ENCODE measurements around the gene IGFL4.

IGFL4 gene

DNA sequence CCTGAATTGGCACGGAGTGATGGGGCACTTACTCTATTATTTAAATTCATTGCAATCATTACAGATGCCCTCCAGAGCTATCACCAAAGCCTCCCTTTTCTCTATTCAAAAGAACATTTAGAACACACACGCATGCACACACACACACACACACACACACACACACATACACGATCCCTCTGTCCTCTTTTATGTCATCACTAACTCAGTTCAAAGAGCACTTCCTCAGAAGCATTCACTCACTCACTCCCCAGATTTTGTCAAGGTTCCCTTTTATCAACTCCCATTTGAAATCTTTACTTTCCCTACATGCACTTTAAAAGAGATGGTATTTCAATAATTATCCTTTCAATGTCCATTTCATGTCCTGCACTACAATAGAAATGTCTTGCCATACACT is 22.4 kb upstream of the IGFL4 start:
- no peak for DNase-seq (ENCODE audit: low read depth)

DNA sequence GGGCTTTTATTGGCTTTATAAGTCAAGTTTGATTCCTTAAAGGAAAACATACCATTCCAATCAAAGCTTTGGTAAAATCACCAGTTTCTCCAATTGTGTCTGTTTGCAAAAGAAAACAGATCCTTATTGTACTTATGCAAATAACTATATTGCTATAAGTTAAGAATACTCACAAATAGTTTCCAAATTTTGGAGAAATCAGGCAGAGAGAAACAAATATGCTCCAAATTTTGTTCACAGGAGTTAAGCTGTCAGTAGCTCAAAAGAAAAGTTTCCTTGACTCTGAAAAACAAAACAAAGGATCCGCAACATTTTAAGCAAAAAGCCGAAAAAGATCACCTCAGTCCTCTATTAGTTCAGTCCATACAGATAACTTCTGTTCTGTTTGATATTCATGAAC is 19.2 kb upstream of the IGFL4 start:
- DNase-seq (ENCODE audit: low read depth): no peak

DNA sequence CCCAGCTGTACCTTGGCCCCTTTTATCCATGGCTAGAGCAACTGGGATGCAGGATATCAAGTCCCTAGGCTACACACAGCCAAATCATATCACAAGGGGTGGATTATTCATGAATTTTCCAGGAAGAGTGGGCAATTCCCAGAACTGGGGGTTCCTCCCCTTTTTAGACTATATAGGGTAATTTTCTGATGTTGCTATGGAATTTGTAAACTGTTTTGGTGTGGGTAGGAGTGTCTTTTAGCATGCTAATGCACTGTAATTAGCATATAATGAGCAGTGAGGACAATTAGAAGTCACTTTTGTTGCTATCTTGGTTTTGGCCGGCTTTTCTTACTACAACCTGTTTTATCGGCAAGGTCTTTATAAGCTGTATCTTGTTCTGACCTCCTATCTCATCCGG is 18.0 kb upstream of the IGFL4 start:
- no peak for DNase-seq (ENCODE audit: low read depth)

DNA sequence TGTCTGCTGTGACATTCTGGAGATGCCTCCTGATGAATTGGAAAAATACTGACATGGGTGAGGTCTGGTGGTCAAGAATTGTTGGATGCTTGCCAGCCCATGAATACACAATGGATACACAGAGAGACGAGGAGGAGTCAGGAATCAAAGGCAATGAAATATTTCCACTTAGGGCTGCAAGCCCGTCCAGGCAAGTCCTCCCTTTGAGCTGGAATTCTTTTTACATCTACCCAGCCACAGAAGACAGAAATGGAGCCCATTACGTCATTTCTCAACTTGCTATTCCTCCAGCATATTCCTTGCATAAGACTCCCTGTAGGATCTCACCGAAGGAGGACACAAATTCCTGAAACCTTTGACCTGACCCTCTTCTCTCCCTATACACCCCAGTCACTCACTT is 15.7 kb upstream of the IGFL4 start:
- no peak for DNase-seq (ENCODE audit: low read depth)

DNA sequence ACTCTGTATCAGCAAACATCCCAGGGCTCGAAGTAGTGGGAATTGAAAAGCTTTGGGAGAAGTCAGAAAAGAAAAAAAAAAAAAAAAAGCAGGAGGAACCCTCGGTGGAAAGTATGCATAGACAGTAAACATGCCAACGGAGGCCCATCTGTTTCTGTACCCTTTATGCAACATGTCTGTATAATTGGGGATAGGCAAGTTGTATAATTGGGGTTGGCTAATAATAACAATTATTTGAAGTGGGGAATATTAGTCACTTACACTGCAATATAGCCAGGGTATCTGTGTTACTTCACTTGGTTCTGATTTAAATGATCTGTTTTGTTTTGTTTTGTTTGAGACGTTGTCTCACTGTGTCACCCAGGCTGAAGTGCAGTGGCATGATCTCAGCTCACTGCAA is 12.1 kb upstream of the IGFL4 start:
- no peak for DNase-seq (ENCODE audit: low read depth)

DNA sequence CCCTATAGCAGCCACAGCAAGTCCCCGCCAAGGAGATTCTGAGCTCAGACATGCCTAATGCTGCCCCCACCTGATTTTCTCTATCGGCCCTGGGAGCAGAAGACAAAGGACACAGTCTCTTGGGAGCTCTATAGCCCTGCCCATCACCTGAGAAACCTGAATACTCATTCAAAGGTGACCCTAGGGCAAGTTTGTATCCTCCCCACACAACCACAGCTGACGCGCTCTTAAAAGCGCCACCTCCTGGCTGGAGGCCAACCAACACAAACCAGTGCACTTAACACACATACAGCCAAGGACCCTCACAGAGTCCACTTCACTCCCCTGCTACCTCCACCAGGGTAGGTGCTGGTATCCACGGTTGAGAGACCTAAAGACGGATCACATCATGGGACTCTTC is 8.8 kb upstream of the IGFL4 start:
- DNase-seq (ENCODE audit: low read depth): no peak

DNA sequence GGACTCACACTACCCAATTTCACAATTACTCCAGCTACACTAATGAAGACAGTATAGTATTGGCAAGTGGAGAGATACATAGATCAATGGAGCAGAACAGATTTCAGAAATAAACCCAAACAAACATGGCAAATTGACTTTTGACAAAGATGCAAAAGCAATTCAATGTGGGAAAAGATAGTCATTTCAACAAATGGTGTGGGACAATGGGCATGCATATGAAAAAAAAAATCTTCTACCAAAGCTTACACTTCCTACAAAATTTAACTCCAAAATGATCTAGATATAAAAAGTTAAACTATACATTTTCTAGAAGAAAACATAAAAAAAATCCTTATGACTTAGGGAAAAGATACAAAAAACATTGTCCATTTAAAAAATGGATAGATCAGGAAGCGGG is 2.7 kb upstream of the IGFL4 start:
- DNase-seq (ENCODE audit: low read depth): no peak

DNA sequence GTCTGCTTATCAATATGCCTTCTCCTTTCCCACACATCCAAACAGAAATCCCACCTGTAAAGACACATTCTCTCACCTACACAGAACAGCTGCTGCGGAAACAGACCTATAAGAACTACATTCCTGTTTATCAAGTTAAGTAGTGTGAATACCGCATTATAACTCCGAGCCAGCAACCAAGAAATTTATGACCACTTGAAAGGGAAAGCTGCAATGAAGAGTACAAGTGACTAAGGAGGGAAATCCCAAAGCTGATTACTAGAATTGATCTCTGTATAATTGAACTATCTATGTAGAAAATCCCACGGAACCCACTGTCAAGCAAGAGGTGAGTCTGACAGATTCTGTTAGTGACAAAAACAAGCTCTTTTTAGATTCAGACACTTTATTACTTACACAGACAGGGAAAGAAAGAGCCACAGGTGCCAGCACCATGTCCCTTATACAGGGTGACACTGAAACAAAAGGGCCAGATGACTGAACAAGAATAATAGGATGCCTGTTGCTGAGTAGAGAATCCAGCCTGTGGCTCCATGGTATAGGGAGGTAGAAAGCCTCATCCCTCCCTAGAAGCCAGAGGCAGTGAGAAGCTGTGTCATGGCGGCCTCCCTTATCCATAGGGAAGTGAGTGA is 1.6 kb upstream of the IGFL4 start:
- no peak for DNase-seq (ENCODE audit: low read depth)

DNA sequence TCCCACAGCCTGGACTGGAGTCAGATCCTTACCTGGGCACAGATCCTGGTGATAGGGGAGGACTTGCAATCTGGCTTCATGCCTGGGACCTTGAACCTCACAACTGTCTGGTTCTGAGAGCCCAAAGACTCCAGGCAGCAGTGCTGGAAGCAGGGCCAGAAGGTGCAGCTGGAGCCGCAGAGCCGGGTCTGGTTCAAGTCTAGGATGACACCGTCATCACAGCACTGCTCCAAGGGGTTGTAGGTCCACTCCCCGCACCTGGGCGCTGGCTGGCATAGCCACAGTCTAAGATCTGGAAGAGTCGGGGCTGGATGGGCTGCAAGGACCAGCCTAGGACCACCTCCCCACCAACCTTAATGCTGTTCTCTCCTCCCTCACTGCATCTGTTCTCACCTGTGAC is 677 bp downstream of the IGFL4 start:
- DNase-seq (ENCODE audit: low read depth): no peak

DNA sequence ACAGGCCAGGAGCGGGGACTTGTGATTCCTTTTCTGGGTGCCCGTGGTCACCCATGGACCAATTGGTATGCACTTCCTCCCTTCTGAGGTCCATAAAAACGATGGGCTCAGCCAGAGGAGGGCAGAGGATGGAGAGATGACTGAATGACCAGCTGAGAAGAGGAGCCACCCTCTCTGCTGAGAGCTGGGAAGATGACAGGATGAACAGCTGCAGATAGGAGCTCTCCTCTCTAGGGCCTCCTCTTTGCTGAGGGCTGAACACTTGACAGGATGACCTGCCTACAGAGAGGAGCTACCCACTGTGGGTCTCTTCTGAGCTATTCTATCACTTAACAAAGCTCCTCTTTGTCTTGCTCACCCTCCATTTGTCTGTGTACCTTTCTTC is 4.1 kb downstream of the IGFL4 start:
- no peak for DNase-seq (ENCODE audit: low read depth)

DNA sequence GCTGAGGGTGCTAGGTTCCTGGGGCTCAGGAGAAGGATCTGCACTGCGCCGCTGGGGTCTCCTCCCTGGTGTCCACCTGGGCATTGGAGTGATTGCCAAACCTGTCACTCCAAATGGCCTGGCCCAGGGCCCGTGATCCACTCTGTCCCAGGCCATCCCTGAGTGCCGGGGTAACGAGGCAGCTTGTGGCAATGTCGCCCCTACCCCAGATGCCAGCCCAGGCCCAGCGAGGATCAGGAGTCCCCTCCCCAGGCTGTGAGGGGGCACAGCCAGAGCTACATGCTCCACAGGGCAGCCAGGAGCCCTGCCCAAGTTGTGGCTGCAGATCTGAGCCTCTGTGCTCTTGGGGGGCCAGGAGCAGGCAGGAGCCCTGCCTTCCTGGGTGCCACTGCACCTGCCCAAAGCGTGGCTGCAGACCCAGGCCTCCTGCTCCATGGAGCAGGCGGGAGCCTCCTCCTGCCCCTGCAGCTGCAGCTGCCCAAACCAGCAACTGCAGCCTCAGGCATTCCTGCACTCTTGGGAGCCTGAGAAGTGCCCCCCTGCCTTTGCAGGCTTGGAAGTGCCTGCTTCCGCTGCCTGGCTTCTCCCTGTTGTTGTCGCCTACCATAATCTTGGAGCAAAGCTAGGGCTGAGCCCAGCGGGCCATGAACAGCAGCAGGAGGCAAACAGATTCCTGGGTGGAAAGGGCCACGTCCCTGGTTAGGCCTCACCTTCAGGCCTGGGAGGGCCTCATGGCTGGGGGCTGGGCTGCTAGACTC is 4.6 kb downstream of the IGFL4 start:
- DNase-seq (ENCODE audit: low read depth): no peak

DNA sequence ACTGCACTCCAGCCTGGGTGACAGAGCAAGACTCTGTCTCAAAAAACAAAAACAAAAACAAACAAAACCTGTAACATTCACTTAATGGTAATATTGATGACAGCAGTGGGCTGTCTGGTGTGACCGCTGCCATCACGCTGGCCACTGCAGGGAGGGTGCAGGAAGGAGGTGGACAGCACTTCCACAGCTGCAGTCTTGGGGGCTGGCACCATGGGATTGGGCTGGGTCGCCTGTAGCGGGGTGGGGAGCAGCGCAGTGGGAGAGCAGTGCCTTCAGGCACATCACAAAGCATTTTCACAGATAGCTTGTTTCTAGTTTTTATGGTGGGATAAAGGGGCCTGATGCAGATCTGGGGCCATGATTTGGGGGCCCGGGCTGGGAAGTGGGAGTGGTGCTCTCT is 5.3 kb downstream of the IGFL4 start:
- DNase-seq (ENCODE audit: low read depth): no peak

DNA sequence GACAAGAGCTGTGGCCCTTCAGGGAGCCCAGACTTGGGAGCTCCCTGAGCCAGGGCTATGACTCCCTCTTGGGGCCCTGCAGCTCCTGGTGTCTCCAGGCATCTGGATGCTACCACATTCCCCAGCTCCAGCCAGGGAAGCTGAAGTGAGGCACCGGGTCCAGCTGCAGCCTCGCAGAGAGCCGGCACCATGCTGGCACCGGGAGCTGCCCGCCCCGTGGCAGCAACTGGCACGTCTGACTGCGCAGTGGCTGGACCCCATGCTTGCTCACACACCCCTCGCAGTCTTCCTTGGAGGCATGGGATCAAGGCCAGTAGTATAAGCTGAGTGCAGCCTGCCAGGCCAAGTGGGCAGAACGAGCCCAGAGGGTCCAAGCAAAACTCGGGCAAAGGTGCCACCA is 7.4 kb downstream of the IGFL4 start:
- no peak for DNase-seq (ENCODE audit: low read depth)

DNA sequence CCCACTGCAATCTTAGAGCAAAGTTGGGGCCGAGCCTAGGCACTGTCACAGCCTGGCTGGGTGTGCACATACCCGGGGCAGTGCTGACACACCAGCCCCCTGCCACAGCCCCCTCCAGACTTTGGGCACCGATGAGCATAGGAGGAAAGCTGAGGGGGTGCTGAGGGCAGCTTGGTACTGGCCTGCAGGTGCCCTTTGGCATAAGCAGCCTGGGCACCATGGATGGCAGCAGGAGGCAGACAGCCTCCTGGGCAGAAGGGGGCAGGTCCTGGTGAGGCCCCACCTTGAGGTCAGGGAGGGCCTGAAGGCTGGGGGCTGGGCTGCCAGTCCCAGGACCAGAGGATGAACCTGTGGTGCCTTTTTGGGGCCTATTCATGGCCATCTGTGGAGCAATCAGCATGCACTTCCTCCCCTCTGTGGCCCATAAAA is 8.2 kb downstream of the IGFL4 start:
- DNase-seq (ENCODE audit: low read depth): no peak

DNA sequence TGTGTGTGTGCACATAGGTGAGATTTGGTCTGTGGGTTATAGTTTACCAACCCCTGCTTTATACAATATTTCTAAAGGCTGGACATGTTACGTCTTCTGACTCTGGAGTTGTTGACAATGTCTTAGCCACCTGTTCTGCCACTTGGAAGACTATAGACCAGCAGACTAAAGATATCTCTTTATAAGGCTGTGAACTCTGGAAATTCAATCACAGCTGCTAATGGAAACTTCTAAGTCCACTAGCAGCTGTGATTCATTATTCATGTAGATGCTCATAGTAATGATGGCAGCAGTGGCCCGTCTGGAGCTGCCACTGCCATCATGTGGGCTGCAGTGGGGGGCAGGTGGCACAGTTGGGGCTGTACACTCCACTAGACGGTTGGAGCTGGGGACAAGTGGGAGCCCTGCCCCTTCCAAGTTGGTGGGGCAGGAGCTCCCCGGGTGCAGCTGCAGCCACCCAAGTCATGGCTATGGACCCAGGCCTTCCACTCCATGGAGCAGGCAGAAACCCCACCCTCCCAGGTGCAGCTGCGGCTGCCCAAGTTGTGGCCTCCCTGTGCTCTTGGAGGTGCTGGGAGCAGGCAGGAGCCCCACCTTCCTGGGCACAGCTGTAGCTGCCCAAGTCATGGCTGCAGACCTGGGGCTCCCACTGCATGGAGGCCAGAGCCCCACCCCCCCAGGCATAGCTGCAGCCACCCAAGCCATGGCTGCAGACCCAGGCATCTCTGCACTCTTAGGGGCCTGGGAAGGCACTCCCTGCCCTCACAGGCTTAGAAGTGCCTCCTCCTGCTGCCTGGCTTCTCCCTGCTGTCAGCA is 8.8 kb downstream of the IGFL4 start:
- no peak for DNase-seq (ENCODE audit: low read depth)

DNA sequence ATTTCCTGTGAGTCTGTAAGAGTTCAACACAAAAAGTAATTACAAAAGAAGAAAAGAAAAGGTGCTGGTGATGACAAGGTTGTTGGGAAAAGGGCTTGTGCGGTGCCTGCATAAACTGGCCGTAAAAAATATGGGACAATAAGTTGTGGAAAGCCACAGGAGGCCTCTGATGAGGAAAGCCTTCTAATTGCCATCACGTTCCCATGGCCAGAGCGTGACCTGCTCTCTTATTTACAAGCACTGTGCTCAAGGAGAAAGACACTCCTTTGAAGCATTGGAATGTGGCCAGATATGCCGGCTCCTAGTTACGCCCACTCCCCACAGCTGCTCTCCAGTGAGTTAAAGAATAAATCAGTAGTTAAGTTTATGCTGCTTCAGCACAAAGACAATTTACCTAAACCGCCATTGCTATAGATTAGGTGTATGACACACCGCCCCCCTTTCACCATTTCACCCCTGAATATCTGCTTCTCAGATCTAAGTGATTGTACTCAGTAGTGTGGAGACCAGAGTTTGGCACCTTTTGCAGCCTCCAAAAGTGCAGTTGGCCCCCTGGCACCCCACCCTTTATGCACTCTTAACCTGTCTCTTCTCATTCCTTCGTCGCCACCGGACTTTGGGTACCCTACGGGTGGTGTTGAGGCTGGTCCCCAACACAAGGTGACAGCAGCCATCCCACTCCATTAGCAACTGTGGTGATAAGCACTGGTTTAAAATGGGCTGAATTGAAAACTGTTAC is 9.8 kb downstream of the IGFL4 start:
- no peak for DNase-seq (ENCODE audit: low read depth)

DNA sequence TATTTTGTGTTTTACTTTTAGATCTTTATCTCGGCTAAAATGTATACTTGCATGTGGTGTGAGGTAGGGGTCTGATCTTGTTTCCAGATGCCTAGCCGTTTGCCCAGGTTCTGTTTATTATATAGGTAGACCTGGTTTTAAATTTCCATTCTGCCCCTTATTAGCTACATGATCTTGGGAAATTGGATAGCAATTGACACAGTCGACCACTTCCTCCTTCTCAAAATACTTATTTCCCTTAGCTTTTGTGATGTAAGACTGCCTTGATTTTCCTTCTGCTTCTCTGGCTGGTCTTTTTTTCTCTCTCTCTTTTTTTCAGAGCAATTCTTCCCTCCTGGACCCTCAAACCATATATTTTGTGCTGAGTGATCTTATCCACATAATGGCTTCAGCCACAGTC is 15.0 kb downstream of the IGFL4 start:
- no peak for DNase-seq (ENCODE audit: low read depth)

DNA sequence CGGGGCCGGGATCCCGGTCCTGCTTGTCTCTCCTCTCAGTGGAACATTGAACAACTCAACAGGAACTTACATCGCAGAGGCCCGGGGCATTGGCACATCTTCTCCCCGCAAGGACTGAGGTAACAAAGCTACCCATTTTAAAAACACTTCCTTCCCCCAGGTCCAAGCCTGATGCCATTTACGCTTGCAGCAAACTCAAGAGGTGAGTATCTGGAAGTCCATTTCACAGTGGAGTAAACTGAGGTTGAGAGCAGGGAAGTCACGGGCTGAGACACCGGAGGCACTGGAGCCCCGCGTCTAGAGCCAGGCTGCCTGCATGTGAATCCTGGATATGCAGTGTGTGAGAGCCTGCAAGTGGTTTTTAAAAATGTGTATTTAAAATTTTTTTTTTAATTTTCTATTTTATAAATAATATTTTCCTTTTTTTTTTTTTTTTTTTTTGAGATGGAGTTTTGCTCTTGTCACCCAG is 17.5 kb downstream of the IGFL4 start:
- DNase-seq (ENCODE audit: low read depth): no peak

DNA sequence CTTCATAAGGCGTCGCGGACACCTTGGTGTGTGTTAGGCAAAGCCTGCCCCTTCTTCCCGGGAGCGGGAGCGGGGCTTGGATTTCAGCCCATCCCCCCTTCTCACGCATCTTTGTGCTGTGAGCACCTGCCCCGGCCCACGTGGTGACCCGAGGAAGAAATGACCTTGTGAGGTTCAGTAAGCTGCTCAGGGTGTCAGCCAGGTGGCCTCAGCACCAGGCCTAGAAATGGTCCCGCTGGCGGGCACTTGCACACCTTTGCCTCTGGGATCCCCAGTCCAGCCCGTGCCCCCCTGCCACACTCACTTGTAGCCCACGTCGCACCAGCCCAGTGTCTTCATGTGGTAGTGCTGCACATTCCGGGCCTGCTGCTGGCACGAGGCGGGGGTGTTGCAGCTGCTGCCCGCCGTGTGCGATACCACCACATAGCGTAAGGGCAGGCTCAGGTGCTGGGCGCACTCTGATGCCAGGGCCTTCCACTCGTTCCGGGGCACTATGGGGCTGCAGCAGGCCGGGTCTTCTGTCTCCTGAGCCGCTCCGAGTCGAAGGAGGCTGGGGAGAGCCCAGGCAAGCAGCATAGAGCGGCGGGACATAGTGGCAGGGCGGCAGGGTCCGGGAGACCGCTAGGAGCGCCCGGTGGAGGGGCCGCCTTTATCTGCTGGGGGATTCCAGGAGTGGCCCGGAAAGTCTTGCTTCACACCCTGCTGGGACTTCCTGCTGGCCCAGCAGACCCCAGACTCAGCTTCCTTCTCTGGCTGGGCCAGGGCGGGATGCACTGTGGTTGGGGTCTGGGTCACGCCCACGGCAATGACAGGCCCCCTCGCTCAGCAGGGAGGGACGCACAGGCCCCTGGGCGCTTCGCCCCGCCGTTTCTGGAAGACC is 18.1 kb downstream of the IGFL4 start, which contains the start of gene PGLYRP1:
PGLYRP1 (minus strand) TSS at position 623 of the 880 bp plus-strand sequence; CDS start at position 591, 32 bp downstream.
- no peak for DNase-seq (ENCODE audit: low read depth)

DNA sequence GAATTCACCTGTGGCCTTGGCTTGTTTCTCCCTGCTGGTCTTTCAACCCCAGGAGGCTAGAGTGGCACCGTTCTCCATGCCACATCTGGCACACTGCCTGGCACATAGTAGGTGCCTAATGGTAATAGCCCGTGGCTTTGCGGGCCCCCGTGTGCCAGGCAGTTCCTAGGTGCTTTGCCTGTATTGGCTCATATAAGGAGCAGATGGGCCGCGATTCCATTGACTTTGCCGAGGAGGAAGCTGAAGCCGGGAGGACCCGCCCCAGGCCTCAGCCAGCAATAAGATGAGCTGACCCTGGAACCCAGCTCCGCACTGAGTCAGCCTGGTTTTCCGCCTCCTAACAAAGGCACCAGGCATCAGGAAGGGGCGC is 18.8 kb downstream of the IGFL4 start:
- DNase-seq (ENCODE audit: low read depth): no peak

DNA sequence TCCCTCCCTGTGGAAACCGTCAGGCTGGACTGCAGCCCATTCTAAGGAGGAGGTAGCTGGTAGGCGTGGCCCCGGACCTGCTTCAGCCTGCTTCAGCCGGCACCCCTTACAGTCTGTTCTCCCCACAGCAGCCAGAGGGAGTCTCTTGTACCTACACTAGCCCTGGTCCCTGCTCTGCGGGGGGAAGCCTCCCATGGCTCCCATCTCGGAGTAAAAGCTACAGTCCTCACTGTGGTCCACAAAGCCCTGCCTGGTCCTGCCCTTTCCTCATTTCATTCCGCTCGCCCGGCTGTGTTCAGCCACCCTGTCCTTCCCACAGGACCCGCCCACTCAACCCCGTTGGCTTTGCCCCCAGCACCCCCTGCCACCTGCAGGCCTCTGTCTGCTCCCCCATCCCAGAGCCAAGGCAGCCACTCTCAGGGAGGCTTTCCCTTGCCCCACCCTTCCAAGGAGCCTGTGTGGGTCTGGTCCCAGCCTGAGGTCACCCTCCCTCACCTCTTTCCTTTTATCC is 19.2 kb downstream of the IGFL4 start:
- DNase-seq (ENCODE audit: low read depth): no peak
